ENCODE data around the gene SPATA20. TPM values are rescaled to one million over a fixed set of nuclear protein-coding genes. Genes with fewer than 3 reads are reported as not detected.

The SPATA20 gene
- total RNA-seq, 1 donor from 2014 or later, result 463 TPM

DNA sequence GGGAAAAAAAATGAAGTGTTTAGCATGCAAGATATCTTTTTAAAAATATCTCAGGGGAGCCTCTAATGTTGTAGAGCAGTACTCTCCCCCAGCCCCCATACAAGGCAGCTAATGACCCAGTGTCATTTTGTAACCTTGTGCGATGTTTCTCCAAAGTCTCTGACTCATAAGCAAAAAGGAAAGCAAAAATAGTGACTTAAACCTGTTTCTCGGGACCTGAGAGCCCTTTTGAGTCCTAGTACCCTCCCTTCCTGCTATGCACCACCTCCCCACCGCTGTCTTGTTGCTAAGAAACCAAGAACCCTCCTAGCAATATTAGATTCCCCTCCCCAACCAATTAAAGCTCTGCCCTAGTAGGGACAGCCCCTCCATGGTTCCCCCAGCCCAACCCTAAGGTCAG is 35.9 kb upstream of the SPATA20 start:
- Histone ChIP-seq H3K27me3 (no peaks in the 10 kb centered on the region), H3K27ac (no peak overlapping the region), H3K4me1 (peaks cover 3 to 4% of the 10 kb centered on the region in 2 donors), H3K9me3 (no peaks in the 10 kb centered on the region), H3K36me3 (no peaks in the 10 kb centered on the region), H3K4me3 (no peak overlapping the region)
- intact Hi-C loops (cut with DNase I), result no loop called here
- DNase-seq (ENCODE audit: low spot score in 2 of 2), result no peak
- TF ChIP-seq, protein P1, sequence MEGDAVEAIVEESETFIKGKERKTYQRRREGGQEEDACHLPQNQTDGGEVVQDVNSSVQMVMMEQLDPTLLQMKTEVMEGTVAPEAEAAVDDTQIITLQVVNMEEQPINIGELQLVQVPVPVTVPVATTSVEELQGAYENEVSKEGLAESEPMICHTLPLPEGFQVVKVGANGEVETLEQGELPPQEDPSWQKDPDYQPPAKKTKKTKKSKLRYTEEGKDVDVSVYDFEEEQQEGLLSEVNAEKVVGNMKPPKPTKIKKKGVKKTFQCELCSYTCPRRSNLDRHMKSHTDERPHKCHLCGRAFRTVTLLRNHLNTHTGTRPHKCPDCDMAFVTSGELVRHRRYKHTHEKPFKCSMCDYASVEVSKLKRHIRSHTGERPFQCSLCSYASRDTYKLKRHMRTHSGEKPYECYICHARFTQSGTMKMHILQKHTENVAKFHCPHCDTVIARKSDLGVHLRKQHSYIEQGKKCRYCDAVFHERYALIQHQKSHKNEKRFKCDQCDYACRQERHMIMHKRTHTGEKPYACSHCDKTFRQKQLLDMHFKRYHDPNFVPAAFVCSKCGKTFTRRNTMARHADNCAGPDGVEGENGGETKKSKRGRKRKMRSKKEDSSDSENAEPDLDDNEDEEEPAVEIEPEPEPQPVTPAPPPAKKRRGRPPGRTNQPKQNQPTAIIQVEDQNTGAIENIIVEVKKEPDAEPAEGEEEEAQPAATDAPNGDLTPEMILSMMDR (IDR thresholded peaks at IDR 0.05), result no peak

DNA sequence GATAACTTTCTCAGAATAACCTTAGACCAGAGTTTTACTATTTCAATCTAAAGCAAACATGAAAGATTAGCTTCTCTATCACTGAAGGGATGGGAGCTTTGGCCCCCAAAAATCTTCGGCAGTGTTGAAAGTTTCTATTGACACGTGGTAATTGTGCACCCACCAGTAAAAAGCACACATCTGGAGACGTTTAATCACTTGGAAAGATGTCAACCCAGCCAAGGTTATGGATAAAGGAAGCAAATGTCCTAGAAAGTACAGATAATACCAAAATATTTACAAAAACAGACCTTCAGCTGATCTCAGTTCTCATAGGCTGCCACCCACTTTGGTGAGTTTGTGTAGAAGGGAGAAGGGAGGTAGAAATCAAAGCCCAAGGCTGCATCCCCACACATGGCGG is 33.5 kb upstream of the SPATA20 start:
- H3K4me1 ChIP-seq, result peaks cover 0 to 3% of the 10 kb centered on the region in 2 donors
- no peak for DNase-seq (ENCODE audit: low spot score in 2 of 2)
- intact Hi-C loops (cut with DNase I), result no loop called here
- H3K4me3 ChIP-seq, result no peak overlapping the region
- H3K27ac ChIP-seq, result no peak overlapping the region
- TF ChIP-seq, protein P1 (IDR thresholded peaks at IDR 0.05), result no peak
- no peaks in the 10 kb centered on the region for H3K9me3 ChIP-seq
- no peaks in the 10 kb centered on the region for H3K36me3 ChIP-seq
- no peaks in the 10 kb centered on the region for H3K27me3 ChIP-seq

- TF ChIP-seq, protein P1 (IDR thresholded peaks at IDR 0.05), result no peak
- Histone ChIP-seq H3K27ac (no peak overlapping the region), H3K4me1 (no peaks in the 10 kb centered on the region), H3K27me3 (no peaks in the 10 kb centered on the region), H3K36me3 (no peaks in the 10 kb centered on the region), H3K9me3 (no peaks in the 10 kb centered on the region), H3K4me3 (no peak overlapping the region)
- DNase-seq (ENCODE audit: low spot score in 2 of 2), result no peak
- intact Hi-C loops (cut with DNase I), result no loop called here
These were observed 32.6 kb upstream of the SPATA20 start for GRCh38 chr17:50514388-50514787.

- DNase-seq (ENCODE audit: low spot score in 2 of 2), result no peak
- H3K27ac ChIP-seq, result no peak overlapping the region
- no peak overlapping the region for H3K4me3 ChIP-seq
- H3K4me1 ChIP-seq, result no peaks in the 10 kb centered on the region
- H3K9me3 ChIP-seq, result no peaks in the 10 kb centered on the region
- H3K36me3 ChIP-seq, result no peaks in the 10 kb centered on the region
- intact Hi-C loops (cut with DNase I), result no loop called here
- H3K27me3 ChIP-seq, result no peaks in the 10 kb centered on the region
- TF ChIP-seq, protein P1 (IDR thresholded peaks at IDR 0.05), result no peak
These were observed 31.9 kb upstream of the SPATA20 start for GRCh38 chr17:50514936-50515702.

DNA sequence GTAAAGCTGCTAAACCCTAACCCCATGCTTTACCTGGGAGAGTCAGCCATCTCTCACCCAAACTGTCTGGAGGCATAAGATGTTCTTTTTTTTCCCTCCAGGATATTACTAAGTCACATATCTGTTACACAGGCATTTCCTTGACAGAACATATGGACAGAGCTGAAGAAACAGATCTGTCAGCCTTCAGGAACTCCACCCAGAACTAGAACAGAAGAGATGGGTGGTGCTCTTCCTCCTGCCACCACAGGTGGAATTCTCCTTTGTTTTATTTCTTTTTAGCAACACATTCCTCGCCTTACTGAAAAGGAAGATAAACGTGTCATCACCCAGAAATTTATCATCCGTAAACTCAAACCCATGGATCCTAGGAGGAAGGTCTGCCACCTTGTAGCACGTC is 30.0 kb upstream of the SPATA20 start:
- Histone ChIP-seq H3K4me1 (no peaks in the 10 kb centered on the region), H3K36me3 (no peaks in the 10 kb centered on the region), H3K27me3 (no peaks in the 10 kb centered on the region), H3K4me3 (no peak overlapping the region), H3K9me3 (no peaks in the 10 kb centered on the region), H3K27ac (no peak overlapping the region)
- no peak for DNase-seq (ENCODE audit: low spot score in 2 of 2)
- TF ChIP-seq, protein P1 (IDR thresholded peaks at IDR 0.05), result no peak
- intact Hi-C loops (cut with DNase I), result no loop called here
